HT1080 (cell line): ENCODE data around the gene GGCT. TPM values are rescaled to one million over a fixed set of nuclear protein-coding genes. Genes with fewer than 3 reads are reported as not detected.

Experiments
- DNase-seq: peaks from one replicate; pipeline ENCODE4 v3.0.0-alpha.2; 2015; ENCODE audit warnings: low read depth
- total RNA-seq: library from RNA; depleted of rRNA; stranded (reverse); fragments of >200 nt; shearing (Covaris generic); gene quantifications from 2 replicates; pipeline ENCODE4 v1.2.3, GENCODE V29; 2014

GGCT gene
- total RNA-seq, 1 experiment from 2014 or later = 85.7 TPM

DNA sequence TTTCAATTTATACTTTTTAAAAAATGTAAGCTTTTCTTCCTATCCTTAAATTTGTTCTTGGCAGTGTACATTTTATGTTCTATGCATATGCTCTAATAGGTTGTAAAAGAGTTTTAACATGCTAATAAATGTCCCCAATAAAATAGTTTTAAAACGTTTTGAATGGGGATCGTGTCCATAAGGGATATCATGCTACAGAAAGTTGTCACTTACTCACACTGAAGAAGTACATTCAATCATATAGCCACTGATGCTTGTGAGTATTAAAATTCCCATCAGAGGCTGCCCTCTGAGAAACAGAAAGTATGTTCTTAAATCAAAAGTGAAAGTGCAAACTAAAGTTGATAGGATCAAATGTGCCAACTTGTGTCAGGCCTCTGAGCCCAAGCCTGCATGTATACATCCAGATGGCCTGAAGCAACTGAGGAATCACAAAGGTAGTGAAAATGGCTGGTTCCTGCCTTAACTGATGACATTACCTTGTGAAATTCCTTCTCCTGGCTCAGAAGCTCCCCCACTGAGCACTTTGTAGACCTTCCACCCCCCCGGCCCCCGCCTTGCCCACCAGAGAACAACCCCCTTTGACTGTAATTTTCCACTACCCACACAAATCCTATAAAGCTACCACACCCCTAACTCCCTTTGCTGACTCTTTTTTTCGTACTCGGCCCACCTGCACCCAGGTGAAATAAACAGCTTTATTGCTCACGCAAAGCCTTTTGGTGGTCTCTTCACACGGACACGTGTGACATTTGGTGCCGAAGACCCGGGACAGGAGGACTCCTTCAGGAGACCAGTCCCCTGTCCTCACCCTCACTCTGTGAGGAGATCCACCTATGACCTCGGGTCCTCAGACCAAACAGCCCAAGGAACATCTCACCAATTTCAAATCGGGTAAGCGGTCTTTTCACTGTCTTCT, 25.2 kb downstream of the GGCT start:
- DNase-seq = no peak

DNA sequence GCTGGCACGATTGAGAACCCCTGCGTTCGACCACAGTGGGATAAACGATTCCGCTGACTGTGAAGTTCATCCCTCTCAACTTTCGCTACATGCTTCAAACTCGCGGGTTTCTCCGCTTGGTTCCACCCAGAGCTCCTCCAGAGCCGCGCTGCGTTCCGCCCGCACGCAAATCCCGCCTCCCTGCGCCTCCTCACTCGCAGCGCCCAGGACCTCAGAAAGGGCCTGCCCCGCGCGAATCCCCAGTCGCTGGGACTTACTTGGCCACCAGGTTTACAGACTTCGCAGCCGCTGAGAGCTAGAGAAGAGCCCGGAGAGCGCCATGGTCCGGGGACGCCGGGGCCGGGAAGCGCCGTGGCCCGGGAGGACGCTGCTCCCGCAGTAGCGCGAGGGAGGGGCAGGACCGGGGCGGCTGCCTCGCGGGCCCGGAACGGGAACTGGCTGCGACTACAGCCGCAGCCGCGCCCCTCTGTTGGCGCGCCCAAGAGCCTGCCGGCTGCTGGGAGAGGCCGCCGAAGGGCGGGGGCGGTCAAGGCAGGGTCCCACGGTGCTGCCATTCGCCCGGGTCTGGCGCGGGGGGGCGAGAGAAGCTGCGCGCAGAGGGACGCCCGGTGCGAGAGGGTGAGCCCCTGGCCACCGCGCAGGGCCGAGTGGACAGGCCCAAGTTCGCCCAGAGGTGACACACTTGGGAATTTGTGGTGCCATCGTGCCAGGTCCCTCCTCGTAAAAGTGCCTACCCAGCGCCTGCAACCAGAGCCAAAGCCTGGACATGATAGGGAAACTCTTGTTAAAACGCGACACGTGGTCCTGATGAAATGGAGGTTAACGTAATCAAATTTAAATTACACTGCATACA, 26.1 kb downstream of the GGCT start, which contains the start of gene NOD1:
Gene NOD1 (minus strand): TSS at position 436 of the 853 bp plus-strand sequence. CDS start 21,863 bp downstream, outside the sequence.
- peak; percentile 67 for DNase-seq

DNA sequence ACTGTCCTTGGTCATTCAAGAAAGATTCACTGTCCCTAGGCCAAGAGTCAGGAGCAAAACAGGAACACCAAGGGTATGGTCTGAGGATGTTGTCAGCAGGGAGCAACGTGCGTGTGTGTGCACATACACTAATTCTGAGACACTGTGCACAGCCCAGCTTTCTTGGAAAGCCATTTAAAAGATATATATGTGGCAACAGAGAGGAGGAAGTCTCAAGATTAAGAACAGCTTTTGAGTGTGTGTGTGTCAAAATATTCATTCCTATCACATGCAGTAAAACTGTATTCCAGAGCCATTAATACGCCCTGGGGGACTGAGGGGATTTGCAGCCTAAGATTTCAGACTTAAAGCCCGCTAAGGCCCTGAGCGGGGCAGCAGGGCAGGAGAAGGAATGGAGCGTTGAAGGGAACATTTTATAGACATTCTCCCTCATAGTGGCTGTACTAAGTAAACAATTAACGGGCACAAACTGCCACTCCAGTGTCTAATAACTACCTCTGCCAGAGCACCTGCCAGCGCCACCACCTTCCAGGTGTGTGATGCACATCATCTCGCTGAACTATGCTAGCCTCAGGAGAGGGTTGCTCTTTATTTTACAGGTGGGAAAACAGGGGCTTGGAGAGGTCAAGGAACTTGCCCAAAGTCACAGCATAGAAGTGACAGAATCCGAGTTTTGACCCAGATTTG, 28.0 kb downstream of the GGCT start:
- no peak for DNase-seq

DNA sequence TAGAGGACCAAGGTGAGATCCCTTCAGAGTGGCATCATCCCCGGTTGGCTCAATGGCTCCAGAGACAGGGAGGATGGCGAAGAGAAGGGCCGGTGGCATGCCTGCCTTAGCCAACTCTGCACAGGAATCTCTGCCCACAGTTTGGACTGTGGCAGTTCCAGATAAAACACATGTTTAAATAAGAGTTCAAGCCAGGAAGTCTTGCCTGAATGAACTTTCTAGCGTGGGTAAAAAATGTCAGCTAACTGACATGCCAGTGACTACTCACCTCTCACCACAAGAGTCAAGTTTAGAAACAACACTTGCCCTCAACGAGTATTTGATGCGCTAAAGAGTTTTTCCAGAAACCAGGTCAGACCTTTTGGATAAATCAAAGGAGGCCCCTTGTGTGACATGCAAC, 29.0 kb downstream of the GGCT start:
- no peak for DNase-seq

DNA sequence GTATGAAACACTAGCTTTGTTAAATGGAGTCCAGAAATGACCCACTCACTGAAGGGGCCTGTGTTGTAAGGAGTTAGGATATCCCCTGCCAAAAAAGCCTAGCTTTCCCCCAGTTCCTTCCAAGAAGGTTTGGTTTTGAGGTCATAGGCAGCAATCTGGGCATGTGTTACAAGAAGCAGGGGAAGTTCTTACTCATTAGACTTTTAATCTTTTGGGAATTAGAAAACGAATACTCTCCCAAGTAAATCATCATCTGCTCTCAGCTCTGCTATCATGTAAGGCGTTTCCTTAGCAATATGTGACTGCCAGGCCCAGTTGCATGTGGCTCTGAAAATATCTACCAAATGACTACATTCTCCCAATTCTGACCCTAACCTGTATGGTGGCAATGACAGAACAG, 29.7 kb downstream of the GGCT start:
- no peak for DNase-seq

DNA sequence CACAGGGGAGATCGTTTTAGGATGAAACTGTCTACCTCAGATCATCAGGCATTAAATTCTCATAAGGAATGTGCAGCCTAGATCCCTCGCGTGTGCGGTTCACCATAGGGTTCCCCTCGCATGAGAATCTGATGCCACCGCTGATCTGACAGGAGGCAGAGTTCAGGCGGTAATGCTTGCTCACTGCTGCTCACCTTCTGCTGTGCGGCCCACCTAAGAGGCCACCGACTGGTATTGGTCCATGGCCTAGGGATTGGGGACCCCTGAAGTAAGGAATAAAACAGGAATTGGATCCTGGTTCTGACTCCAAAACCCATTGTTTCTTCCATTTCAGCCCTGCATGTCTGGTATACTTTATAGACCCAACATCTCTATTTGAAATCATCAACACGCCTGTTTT, 30.1 kb downstream of the GGCT start:
- DNase-seq = no peak

DNA sequence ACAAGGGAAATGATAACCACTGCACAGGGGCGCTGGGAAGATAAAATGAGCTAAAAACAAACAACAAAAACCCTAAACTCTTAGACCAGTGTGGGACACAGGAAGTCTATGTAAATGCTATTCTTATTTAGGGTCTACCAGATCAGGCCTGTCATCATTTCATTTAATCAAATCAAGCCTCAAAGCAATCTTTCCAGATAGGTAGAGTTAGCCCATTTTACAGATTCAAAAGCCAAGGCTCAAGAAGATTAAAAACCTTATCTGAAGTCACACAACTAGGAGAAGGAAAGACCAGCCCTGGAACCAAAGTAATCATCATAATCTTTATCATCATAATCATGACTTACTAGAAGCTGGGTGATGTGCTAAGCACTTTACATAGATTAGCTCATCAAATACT, 30.7 kb downstream of the GGCT start:
- no peak for DNase-seq

DNA sequence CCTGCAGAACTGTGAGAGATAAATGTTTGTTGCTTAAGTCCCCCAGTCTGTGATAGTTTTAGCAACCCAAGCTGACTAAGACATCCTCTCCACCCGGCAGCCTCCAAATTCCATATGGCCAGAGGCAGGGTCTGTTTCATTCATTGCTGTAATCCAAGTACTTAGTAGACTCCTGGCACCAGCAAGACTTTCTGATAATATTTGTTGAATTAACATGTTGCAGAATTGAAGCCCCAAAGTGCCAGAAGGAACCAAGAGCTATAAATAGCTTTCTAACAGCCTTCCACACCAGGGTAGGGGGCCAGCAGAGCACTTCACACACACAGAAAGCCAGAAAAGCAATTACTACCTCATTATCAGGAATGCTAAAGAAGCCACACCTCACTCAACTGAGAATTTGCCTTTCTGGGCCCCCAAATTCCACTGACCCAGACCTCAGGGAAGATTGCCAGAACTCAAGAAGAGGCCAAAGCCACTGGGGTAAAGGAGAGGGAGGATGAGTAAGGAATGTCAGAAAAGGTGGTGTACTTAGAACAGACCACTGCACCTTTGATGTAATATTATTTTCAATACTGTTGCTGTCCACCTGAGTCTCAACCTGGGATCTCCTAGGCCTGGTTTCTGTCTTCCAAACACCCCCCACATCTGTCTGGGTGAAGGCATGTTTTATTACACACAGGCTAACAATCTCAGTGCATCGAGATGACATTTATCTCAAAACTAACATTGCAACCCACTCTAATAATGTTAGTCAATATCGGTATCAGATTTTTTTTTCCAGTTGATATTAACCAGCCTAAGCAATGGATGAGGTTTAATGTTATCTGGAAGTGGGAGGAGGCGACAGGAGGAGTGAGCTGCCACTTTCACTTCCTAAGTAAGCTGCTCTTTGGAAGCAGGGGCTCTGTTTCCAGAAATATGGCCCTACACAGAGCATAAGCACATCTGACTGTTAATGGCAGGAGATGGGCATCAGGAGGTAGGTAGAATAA, 31.5 kb downstream of the GGCT start:
- DNase-seq = peak; percentile 14

DNA sequence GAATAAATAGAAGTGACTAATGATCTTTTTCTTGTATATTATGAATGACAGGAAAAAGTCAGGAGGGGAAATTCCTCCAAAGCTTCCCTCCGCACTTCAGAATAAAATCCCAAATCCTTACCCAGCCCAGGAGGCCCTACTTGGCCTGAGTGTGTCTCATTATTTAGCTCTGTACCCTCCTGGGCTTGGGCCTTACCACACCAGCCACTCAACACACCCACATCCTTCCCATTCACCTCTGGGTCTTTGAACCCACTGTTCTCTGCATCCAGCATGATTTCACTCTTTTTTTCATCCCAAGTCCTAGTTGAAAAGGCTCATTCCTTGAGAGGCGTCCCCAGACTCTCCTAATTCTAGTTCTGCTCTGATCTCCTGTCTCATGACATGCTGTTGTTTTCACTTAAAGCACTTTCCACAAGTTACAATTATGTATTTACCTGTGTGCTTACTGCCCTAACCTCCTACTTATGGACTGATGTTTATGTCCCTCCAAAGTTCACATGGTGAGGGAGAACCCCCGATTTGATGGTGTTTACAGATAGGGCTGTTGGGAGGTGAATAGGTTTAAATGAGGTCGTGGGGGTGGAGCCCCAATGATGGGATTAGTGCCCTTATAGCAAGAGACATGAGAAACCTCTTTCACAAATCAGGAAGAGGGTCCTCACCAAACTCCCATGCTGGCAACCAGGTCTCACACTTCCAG, 32.4 kb downstream of the GGCT start:
- no peak for DNase-seq

DNA sequence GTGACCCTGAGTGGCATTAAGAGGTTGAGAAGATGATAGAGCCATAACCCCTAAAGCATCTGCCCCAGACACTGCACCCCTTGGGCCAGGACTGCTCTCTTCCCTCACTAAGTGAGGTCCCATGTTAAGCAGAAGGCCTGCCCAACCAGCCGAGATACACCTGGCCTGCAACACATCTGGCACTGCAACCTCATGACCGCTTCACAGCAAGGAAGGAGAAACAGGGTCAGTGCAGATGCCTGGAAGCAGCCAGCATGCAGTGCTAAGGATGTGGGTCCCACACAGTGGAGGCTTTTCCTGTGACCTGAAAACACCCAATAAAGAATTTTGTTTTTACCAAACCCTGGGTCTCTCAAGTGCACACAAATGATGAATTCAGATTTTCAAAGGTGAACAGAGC, 33.4 kb downstream of the GGCT start:
- DNase-seq = no peak

DNA sequence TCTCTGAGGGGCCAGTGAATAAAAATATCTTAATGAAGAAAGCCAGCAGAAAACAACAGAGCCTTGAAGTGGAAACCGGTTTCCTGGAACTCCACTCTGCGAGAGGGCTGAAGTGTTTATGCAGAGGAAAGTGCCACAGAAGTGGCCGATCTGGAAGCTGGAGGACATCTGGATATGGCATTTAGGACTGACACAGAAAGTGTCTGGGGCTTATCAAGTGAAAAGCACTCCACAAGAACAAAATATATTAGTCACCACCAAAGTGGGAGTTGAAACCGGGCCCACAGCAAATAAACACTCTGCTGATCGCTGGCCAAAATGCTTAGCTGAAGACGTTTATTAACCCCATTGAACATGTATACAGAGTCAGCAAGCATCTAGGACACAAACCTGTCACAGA, 33.9 kb downstream of the GGCT start:
- DNase-seq = no peak

DNA sequence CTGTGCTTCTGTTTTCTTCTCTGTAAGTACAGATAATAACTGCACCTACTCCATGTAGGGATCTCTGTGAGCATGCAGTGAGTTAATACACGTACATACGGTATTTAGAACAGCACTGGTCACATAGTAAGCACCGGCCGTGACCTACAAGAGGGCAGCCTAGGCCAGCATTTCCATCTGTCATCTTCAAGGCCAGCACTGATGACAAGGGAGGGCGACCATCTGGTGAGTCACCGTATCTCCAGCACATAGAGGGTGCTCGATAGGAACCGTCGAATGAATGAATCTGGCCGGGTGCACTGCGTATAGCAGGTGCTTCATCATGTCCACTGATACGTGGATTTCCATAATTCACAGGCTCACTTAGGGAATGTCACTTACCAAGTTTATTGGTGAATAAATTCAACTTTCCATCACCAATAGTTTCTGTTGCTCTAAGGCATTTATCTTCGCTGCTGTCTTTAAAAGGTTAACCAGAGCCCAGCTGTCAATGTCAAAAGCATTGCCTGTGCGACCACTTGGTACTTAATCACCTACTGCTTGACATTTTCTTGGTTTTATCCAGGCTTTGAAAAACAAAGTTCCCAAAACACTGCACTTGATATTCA, 34.4 kb downstream of the GGCT start:
- DNase-seq = no peak

DNA sequence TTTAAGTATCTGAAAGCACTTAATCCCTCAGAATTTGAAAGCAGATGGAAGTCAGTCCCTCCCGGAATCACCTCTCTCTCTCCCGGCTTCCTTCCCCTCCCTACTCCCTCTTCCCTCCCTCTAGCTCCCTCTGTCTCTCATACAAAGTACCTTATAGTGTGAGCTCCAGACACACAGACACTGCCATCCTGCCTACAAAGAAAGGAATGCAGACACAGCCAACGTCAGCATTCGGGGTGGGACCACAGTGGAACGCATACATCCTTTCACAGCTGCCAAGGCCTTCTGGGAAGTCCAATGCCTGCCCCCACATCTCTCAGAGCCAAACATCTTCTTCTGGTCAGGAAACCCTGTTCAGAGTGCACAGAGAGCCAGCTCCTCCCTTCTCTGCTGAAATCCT, 35.3 kb downstream of the GGCT start:
- DNase-seq = peak; percentile 90

DNA sequence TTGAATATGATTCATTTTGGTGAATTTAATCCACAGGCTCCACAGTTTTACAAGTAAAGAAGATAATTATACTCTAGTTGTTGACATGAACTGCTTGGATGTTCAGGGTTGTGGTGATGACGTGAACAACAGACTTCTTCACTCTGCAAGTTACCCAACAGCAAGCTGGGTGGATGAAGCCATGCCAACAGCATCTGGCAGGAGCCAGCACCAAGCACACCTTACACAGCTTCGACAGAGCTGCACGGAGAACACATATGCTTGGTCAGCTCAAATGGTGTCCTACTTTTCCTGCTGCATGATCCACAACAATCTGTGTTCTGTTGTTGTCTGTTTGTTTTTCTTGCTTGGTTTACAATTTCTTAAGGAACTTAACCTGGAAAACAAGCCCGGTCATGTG, 35.8 kb downstream of the GGCT start:
- DNase-seq = no peak

DNA sequence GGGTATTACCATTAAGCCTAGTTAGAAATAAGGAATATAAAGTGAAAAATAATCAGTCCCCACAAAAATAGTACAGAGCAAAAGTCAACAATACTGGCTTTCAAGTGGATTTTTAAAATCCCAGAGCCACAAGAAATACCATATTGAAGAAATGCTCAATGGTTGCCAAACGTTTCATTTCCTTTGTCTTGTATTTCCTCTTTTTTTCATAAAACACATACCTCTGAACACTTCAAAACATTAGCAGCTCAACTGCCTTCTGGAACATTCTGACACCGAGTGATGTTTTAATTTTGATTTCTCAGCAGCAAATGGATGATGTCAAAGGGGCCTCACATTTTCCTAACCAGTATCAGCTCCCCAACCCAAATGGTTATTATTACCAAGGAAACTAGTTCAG, 36.6 kb downstream of the GGCT start:
- DNase-seq = no peak

DNA sequence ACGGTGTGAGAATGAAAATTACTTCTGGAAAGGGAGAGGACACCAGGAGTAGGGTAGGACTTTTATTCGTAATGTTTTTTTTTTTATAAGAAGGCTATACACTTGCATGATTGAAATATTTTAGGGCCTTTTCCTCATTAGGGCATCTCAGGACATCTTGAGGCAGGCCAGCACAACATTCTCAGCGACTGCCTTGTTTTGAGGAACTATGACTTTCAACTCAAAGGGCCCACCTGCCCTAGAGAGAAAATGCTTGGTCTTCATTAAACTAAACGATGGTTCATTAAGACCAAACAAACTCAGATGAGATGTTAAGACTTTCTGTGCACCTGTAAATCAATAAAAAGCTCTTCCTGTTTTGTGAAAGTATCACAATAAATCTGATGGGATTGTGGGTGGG, 37.4 kb downstream of the GGCT start:
- DNase-seq = no peak

DNA sequence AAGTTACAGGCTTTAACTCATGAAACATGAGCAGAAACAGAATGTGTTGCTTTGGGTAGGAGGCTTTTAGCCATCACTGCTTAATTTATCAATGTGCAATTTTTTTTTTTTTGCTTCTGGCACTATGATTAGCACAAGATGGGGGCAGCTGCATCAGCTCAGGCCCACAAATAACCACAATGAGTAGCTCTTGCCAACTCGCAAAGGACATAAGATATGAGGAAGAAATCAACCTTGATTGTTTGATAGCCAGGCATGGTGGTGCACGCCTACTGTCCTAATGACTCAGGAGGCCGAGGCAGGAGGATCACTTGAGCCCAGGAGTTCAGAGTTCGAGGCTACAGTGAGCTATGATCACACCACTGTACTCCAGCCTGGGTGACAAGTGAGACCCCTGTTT, 38.4 kb downstream of the GGCT start:
- DNase-seq = no peak

DNA sequence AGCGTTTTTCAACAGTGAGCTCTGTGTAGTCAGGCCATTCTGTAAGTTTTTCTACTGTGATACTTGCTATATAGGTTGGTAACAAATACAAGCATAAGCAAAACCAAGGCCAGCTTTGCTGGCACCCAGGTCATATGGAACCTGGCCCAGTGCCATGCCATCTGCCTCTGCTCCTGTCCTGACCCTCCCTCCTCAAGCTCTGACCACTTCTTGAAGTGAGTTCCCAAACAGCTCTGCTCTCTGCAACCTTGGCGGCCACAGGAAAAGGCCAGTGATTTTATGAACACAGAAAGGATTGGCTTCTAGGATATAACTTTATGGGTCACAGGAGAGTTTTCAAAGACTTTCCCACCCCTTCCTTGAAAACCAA, 38.8 kb downstream of the GGCT start:
- DNase-seq = no peak

DNA sequence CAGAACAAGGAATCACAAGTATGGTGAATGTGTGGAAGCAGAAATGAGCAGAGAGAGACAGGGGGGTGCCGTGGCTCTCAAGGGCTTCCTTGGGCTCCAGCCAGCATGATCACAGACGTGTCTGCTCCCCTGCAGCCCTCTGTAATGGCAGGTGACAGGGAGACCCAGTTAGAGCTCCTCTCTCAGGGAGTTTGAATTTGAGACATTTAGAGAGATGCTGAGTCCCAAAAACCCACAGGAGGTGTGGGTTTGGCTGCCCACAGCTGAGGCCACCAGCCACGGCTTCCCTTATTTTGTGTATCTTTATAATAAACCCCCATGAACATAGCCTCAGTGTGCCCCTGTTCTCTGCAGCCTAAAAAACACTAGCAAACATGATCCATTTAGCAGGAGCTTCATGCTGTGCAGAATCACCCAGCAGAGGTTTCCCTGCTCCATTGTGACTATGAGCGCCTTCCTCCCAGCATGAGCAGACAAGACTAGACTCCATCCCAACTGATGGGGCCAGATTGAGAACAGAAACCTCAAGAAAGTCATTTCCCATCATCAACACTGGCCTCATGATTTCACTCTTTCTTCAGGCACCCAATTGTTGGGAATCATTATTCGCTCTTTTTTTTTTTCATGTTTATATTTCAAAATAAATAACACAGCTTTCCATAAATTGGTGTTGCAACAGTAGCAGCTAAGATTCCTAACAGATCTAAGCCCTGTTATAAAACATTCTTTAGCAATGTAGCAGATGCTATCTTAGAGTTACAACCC, 39.4 kb downstream of the GGCT start:
- no peak for DNase-seq
